GM21360 (cell line): ENCODE results near the gene EEF1E1.
A peak's percentile ranks its signal among the peaks of the same experiment; 100 is the strongest.

ENCODE experiments used
- ATAC-seq: cut with Tn5 transposase; IDR thresholded peaks from one replicate; pipeline ENCODE4 v1.9.1; 2021; ENCODE audit warnings: mild to moderate bottlenecking, moderate library complexity; ENCODE audit not compliant: unreplicated experiment

The EEF1E1 gene

GRCh38 chr6:8088886-8089285 is 13.5 kb downstream of the EEF1E1 start:
- ATAC-seq, result no peak

GRCh38 chr6:8087870-8088754 is 14.2 kb downstream of the EEF1E1 start:
- no peak for ATAC-seq

GRCh38 chr6:8086755-8087306 is 15.5 kb downstream of the EEF1E1 start:
- no peak for ATAC-seq

- no peak for ATAC-seq
Observed at GRCh38 chr6:8085053-8085511, 17.3 kb downstream of the EEF1E1 start.

GRCh38 chr6:8084586-8084985 is 17.8 kb downstream of the EEF1E1 start:
- ATAC-seq, result no peak

- no peak for ATAC-seq
Observed at GRCh38 chr6:8082954-8083858, 19.1 kb downstream of the EEF1E1 start.

- no peak for ATAC-seq
Observed at GRCh38 chr6:8082572-8082953, 19.8 kb downstream of the EEF1E1 start.

GRCh38 chr6:8080362-8081151 is 21.8 kb downstream of the EEF1E1 start:
- no peak for ATAC-seq

GRCh38 chr6:8079126-8079525 is 23.2 kb downstream of the EEF1E1 start:
- no peak for ATAC-seq

GRCh38 chr6:8077991-8078390 is 24.4 kb downstream of the EEF1E1 start:
- ATAC-seq, result no peak

GRCh38 chr6:8075704-8076103 is 26.6 kb downstream of the EEF1E1 start:
- no peak for ATAC-seq

- no peak for ATAC-seq
Observed at GRCh38 chr6:8075185-8075584, 27.2 kb downstream of the EEF1E1 start.

GRCh38 chr6:8074213-8074612 is 28.1 kb downstream of the EEF1E1 start:
- no peak for ATAC-seq

- ATAC-seq, result no peak
Observed at GRCh38 chr6:8073758-8074157, 28.6 kb downstream of the EEF1E1 start.

GRCh38 chr6:8070718-8071117 is 31.6 kb downstream of the EEF1E1 start:
- no peak for ATAC-seq

- ATAC-seq, result no peak
Observed at GRCh38 chr6:8069631-8070284, 32.6 kb downstream of the EEF1E1 start.

GRCh38 chr6:8069151-8069550 is 33.2 kb downstream of the EEF1E1 start:
- ATAC-seq, result no peak

- ATAC-seq, result no peak
Observed at GRCh38 chr6:8066108-8066507, 36.2 kb downstream of the EEF1E1 start.

GRCh38 chr6:8065519-8065911 is 36.8 kb downstream of the EEF1E1 start:
- peak; percentile 66 for ATAC-seq
